Tibial nerve (tissue), 3 donors: ENCODE data around the gene CDH26.

Experiments
- CTCF ChIP-seq, 5 experiments: fragments of 200-600 bp in 3 of 5; fragments of 450-650 bp in 2 of 5; sonication (generic) in 3 of 5; IDR thresholded peaks; one replicate each; pipeline ENCODE4 v1.5.1; 2016 to 2019; ENCODE audit warnings: antibody characterized with exemption in 5 of 5, mild to moderate bottlenecking in 3 of 5, moderate library complexity in 2 of 5
- POLR2A ChIP-seq, 2 donors: fragments of 450-650 bp; IDR thresholded peaks; one replicate each; pipeline ENCODE4 v1.6.1; 2017; ENCODE audit warnings: antibody characterized with exemption in 2 of 2, mild to moderate bottlenecking in 2 of 2, moderate library complexity in 2 of 2

DNA sequence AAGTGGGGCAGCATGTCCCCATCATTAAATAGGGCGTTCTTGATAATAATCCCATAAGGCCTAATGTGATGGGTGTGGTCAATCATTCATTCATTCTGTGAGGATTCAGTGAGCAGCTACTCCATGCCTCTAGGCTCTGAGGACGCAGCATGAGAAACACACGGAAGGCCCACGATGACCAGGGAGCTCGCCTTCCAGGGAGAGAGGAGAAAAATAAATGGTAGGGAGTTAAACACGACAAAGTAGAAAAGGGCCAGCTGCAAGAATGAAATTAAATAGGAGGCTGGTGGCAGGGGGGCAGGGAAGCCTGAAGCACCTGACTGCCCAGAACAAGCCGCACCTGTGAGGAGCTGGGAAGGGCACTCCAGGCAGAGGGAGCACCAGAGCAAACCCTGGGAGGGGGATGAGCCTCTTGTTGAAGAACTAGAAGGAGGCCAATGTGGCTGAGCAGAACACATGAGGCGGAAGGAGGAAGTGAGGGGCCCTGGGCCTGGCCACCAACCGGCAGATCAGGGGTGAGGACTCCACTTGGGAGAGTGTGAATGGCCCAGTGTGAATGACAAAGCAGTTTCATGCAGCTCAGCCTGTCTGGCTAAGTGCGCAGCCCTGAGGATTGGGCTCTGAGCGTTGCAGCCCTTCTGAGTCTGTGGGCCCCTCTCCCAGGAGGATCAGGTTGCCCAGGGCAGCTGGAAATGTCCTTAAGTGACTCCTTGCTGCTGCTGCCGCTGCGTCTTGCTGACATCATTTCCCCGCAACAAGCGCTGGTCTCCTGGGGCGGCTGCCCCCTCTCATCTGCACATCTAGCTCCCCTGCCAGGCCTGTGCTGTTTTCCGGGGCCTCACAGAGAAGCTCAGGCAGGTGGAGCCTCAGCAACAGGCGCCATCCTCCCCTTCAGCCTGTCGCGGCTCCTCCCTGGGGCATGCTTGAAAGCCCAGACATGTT is 99.9 kb downstream of the CDH26 start:
- TF ChIP-seq CTCF (IDR thresholded peaks at IDR 0.05), result no peak
- no peak for TF ChIP-seq POLR2A (IDR thresholded peaks at IDR 0.05)
